ENCODE data around the gene SCAI.
"Not testable (repeated sequence)": the region's sequence is repeated elsewhere in the genome, so short reads cannot be mapped to it uniquely, and the experiment has no call there.

SCAI gene

GRCh38 chr9:124947727-124948391 lies 195.5 kb downstream of the SCAI start:
- no peak for DNase-seq (ENCODE audit: low read depth in 2 of 2)

GRCh38 chr9:124946167-124946566 lies 197.2 kb downstream of the SCAI start:
- no peak for DNase-seq (ENCODE audit: low read depth in 2 of 2)

- DNase-seq (ENCODE audit: low read depth in 2 of 2), result peak; percentile 34 to 42
These were observed 201.4 kb downstream of the SCAI start for GRCh38 chr9:124941679-124942561.

GRCh38 chr9:124940894-124941678 lies 202.2 kb downstream of the SCAI start, which contains the start of gene GOLGA1:
Gene GOLGA1 (minus strand): TSS chr9:124941083. CDS start chr9:124938711, 2,372 bp downstream.
- peak; percentile 89 for DNase-seq (ENCODE audit: low read depth in 2 of 2)

GRCh38 chr9:124940521-124940893 lies 202.8 kb downstream of the SCAI start:
- DNase-seq (ENCODE audit: low read depth in 2 of 2), result peak in 1 of 2 donors; percentile 3

- no peak for DNase-seq (ENCODE audit: low read depth in 2 of 2)
These were observed 203.4 kb downstream of the SCAI start for GRCh38 chr9:124939944-124940343.

- no peak for DNase-seq (ENCODE audit: low read depth in 2 of 2)
These were observed 209.0 kb downstream of the SCAI start for GRCh38 chr9:124934290-124934689.

GRCh38 chr9:124932333-124932732 lies 211.0 kb downstream of the SCAI start:
- DNase-seq (ENCODE audit: low read depth in 2 of 2), result no peak

GRCh38 chr9:124929464-124929863 lies 213.9 kb downstream of the SCAI start:
- DNase-seq (ENCODE audit: low read depth in 2 of 2), result no peak

GRCh38 chr9:124928116-124928515 lies 215.2 kb downstream of the SCAI start:
- no peak for DNase-seq (ENCODE audit: low read depth in 2 of 2)

GRCh38 chr9:124920394-124920793 lies 222.9 kb downstream of the SCAI start:
- not testable (repeated sequence) for DNase-seq (ENCODE audit: low read depth in 2 of 2)

- DNase-seq (ENCODE audit: low read depth in 2 of 2), result no peak
These were observed 228.4 kb downstream of the SCAI start for GRCh38 chr9:124914753-124915405.

- no peak for DNase-seq (ENCODE audit: low read depth in 2 of 2)
These were observed 229.9 kb downstream of the SCAI start for GRCh38 chr9:124913378-124913777.

- DNase-seq (ENCODE audit: low read depth in 2 of 2), result no peak
These were observed 231.6 kb downstream of the SCAI start for GRCh38 chr9:124911766-124912165.

- DNase-seq (ENCODE audit: low read depth in 2 of 2), result no peak
These were observed 235.2 kb downstream of the SCAI start for GRCh38 chr9:124908098-124908497.

- no peak for DNase-seq (ENCODE audit: low read depth in 2 of 2)
These were observed 236.4 kb downstream of the SCAI start for GRCh38 chr9:124906966-124907365.

GRCh38 chr9:124899845-124900244 lies 243.5 kb downstream of the SCAI start:
- no peak for DNase-seq (ENCODE audit: low read depth in 2 of 2)

GRCh38 chr9:124897570-124898460 lies 245.5 kb downstream of the SCAI start:
- DNase-seq (ENCODE audit: low read depth in 2 of 2), result no peak

GRCh38 chr9:124894741-124895170 lies 248.6 kb downstream of the SCAI start:
- no peak for DNase-seq (ENCODE audit: low read depth in 2 of 2)

- no peak for DNase-seq (ENCODE audit: low read depth in 2 of 2)
These were observed 249.1 kb downstream of the SCAI start for GRCh38 chr9:124894035-124894740.

All from stimulated activated CD8-positive, alpha-beta memory T cell treated with anti-CD3 and anti-CD28 coated beads, Interleukin-15, amount 100 ng/mL, for 48 hours (primary cell).